Stomach (tissue), 4 donors: ENCODE measurements around the gene ROBO3.

Experiments used
- EP300 ChIP-seq: sonication (generic); formaldehyde crosslinking; IDR thresholded peaks from one replicate; pipeline ENCODE4 v1.6.1; 2017; ENCODE audit warnings: antibody characterized with exemption
- POLR2A ChIP-seq, 4 donors: fragments of 450-650 bp; IDR thresholded peaks; one replicate each; pipeline ENCODE4 v1.6.1; 2016; ENCODE audit warnings: antibody characterized with exemption in 4 of 4, control low read depth in 2 of 4, mild to moderate bottlenecking in 1 of 4, moderate library complexity in 1 of 4
- POLR2AphosphoS5 ChIP-seq, 3 donors: sonication (generic); formaldehyde crosslinking; IDR thresholded peaks; one replicate each; pipeline ENCODE4 v1.6.1; 2016; ENCODE audit warnings: antibody characterized with exemption in 3 of 3
- TF ChIP-seq, protein P1 (sequence below), 7 experiments: fragments of 450-650 bp in 4 of 7; fragments of 200-600 bp in 3 of 7; sonication (generic) in 3 of 7; IDR thresholded peaks; one replicate each; pipeline ENCODE4 v1.5.1; 2016 to 2019; ENCODE audit warnings: antibody characterized with exemption in 7 of 7, control low read depth in 2 of 7, mild to moderate bottlenecking in 1 of 7

DNA sequence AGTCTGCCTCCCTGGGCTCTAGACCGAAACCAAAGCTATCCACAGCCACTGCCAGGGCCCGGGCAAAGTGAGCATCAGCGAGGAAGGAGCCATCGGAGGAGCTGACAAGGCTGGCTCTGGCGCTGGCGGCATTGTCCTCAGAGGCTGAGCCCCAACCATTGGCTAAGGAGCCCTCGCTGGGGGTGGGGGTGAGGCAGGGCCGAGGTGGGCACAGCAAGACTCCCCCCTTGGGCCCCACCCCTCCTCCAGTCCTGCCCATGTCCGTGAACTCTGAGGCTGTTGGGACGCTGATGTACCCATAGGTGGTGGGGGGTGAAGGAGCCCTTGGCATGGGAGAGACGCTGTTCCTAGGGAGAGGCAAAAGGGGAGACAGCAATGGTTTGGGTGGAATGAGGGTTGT, 21.2 kb downstream of the ROBO3 start:
- TF ChIP-seq EP300 = no peak
- TF ChIP-seq, protein P1, sequence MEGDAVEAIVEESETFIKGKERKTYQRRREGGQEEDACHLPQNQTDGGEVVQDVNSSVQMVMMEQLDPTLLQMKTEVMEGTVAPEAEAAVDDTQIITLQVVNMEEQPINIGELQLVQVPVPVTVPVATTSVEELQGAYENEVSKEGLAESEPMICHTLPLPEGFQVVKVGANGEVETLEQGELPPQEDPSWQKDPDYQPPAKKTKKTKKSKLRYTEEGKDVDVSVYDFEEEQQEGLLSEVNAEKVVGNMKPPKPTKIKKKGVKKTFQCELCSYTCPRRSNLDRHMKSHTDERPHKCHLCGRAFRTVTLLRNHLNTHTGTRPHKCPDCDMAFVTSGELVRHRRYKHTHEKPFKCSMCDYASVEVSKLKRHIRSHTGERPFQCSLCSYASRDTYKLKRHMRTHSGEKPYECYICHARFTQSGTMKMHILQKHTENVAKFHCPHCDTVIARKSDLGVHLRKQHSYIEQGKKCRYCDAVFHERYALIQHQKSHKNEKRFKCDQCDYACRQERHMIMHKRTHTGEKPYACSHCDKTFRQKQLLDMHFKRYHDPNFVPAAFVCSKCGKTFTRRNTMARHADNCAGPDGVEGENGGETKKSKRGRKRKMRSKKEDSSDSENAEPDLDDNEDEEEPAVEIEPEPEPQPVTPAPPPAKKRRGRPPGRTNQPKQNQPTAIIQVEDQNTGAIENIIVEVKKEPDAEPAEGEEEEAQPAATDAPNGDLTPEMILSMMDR (IDR thresholded peaks at IDR 0.05) = no peak
- TF ChIP-seq POLR2A (IDR thresholded peaks at IDR 0.05) = no peak
- TF ChIP-seq POLR2AphosphoS5 (IDR thresholded peaks at IDR 0.05) = no peak
